Body of pancreas (tissue), 4 donors: ENCODE results near the gene TMEM171.

Source experiments
- POLR2A ChIP-seq, 3 donors: fragments of 450-650 bp; IDR thresholded peaks; one replicate each; pipeline ENCODE4 v1.6.1; 2016; ENCODE audit warnings: antibody characterized with exemption in 3 of 3, mild to moderate bottlenecking in 2 of 3
- TF ChIP-seq, protein P1 (sequence below), 7 experiments: fragments of 450-650 bp in 4 of 7; fragments of 200-600 bp in 3 of 7; sonication (generic) in 3 of 7; IDR thresholded peaks; one replicate each; pipeline ENCODE4 v1.5.1; 2016 to 2019; ENCODE audit warnings: antibody characterized with exemption in 7 of 7

- TF ChIP-seq, protein P1, sequence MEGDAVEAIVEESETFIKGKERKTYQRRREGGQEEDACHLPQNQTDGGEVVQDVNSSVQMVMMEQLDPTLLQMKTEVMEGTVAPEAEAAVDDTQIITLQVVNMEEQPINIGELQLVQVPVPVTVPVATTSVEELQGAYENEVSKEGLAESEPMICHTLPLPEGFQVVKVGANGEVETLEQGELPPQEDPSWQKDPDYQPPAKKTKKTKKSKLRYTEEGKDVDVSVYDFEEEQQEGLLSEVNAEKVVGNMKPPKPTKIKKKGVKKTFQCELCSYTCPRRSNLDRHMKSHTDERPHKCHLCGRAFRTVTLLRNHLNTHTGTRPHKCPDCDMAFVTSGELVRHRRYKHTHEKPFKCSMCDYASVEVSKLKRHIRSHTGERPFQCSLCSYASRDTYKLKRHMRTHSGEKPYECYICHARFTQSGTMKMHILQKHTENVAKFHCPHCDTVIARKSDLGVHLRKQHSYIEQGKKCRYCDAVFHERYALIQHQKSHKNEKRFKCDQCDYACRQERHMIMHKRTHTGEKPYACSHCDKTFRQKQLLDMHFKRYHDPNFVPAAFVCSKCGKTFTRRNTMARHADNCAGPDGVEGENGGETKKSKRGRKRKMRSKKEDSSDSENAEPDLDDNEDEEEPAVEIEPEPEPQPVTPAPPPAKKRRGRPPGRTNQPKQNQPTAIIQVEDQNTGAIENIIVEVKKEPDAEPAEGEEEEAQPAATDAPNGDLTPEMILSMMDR (IDR thresholded peaks at IDR 0.05): no peak
- TF ChIP-seq POLR2A (IDR thresholded peaks at IDR 0.05): no peak
Measured at GRCh38 chr5:73126957-73127356, 6.6 kb downstream of the TMEM171 start.
